Measurements from ENCODE around the gene WHRN.

The WHRN gene

DNA sequence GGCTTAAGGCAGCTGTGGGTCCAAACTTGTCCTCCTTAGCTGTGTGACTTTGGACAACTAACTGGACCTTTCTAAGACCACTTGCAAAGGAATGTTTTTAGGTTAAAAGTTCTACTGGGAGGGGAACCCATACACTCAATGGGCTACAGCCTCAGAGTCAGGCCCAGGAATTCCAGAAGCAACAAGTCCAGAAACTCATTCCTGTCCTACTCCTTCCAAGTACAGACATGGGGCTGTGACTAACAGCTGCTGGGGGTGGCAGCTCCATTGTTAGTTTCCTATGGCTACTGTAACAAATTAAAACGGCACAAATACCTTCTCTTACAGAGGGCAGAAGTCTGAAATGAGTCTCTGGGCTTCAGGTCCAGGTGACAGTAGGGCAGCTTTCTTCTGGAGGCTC is 105.1 kb downstream of the WHRN start:
- no peak for FAIRE-seq
- no peak for DNase-seq (ENCODE audit: insufficient read length)
- TF ChIP-seq POLR2AphosphoS5 (IDR thresholded peaks at IDR 0.05; ENCODE audit: low read depth, low read length) = no peak
- TF ChIP-seq POLR2A (IDR thresholded peaks at IDR 0.05; ENCODE audit: low read depth, low read length) = no peak
- TF ChIP-seq TAF1 (IDR thresholded peaks at IDR 0.05; ENCODE audit: borderline replicate concordance, low read depth, low read length) = no peak

DNA sequence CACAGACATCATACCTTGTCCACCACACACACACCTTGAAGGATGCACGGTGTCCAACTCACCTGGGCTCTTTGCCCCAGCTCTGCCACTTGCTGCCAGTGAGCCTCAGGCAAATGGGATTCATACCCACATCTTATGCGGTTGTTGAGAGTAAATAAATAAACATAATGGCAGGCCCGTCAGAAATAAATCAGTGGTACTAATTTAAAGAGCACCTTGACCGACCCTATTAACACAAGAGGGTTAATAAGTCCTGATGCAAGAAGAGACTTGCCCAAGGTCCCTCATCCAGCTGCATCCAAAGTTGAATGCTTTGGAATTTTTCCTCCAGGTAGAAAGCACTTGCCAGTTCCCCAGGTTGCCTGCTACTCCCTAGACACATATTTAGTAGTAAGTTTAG is 105.9 kb downstream of the WHRN start:
- DNase-seq (ENCODE audit: insufficient read length) (no peak), FAIRE-seq (no peak)
- no peak for TF ChIP-seq POLR2AphosphoS5 (IDR thresholded peaks at IDR 0.05; ENCODE audit: low read depth, low read length)
- TF ChIP-seq TAF1 (IDR thresholded peaks at IDR 0.05; ENCODE audit: borderline replicate concordance, low read depth, low read length) = no peak
- no peak for TF ChIP-seq POLR2A (IDR thresholded peaks at IDR 0.05; ENCODE audit: low read depth, low read length)

DNA sequence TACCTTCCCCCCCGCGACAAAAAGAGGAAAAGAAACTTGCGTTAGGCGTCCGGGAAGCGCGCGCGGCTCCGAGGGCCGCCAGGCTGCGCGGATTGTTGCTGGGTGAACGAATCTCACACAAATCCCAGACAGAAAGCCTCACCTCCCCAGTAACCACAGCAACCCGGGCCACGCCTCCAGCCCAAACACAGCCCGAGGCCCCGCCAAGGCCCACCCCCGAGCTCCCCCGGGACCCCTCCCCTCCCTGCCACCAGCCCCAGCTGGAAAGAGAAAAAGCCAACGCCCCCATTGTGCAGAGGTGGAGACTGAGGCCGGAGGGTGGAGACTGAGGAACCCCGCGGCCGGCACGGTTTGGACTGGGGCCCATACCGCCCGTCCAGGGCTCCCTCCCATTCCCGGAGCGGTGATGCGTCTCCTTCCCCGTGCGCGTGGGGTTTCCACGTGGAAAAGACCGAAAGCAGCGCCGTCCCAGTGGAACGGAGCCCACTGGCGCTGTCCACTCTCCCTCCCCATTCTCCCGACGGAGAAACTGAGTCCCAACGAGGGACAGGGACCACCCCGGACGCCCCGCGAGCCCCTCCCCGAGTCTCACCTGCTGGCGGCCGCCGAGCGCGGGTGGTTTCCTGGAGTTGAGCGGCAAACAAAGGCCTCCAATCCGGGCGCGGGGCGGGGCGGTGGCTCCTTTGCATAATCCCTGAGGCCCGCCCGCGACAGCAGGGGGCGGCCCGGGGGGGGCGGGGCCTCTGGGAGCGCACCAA is 107.2 kb downstream of the WHRN start:
- FAIRE-seq = peak; percentile 65
- DNase-seq (ENCODE audit: insufficient read length) = peak; percentile 98
- TF ChIP-seq POLR2AphosphoS5 (IDR thresholded peaks at IDR 0.05; ENCODE audit: low read depth, low read length) (peak; percentile 33; the same call in 1 of the 2 replicates), POLR2A (IDR thresholded peaks at IDR 0.05; ENCODE audit: low read depth, low read length) (peak; percentile 19; the same call in 1 of the 2 replicates), TAF1 (IDR thresholded peaks at IDR 0.05; ENCODE audit: borderline replicate concordance, low read depth, low read length) (peak; percentile 71; the same call in 1 of the 2 replicates)

DNA sequence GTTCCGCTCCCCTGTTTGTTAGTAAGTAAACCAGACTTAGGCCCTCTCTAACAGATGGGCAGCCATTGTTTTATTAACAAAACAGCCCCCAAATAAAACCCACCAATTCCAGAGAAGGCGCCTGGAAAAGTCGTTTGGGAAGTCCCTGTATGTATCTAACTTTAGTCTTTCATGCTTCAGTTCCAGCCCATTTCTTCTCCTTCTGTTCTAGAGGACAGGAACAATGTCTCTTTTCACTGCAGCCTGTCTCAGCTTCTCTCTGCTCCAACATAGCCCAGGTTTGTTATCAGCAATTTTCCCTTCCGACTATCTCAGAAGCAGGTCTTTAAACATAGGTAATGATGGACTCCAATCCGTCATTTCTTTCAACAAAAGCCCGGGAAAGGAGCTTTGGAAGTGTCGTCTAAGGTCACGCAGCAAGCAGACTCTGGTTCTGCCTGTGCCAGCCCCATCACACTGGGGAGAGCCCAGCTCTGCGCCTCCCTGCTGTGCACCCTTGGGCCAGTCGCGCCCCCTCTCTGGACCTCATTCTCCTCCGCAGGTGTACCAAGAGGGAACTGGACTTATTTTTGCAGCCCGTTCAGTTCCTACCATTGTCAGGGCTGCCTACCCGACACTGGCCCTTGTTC is 107.9 kb downstream of the WHRN start:
- no peak for DNase-seq (ENCODE audit: insufficient read length)
- TF ChIP-seq POLR2AphosphoS5 (IDR thresholded peaks at IDR 0.05; ENCODE audit: low read depth, low read length) (peak; percentile 18; the same call in 1 of the 2 replicates), TAF1 (IDR thresholded peaks at IDR 0.05; ENCODE audit: borderline replicate concordance, low read depth, low read length) (no peak), POLR2A (IDR thresholded peaks at IDR 0.05; ENCODE audit: low read depth, low read length) (0 out of 2 replicates have a peak, but pooled peaks have one; percentile 41)
- peak; percentile 76 for FAIRE-seq

DNA sequence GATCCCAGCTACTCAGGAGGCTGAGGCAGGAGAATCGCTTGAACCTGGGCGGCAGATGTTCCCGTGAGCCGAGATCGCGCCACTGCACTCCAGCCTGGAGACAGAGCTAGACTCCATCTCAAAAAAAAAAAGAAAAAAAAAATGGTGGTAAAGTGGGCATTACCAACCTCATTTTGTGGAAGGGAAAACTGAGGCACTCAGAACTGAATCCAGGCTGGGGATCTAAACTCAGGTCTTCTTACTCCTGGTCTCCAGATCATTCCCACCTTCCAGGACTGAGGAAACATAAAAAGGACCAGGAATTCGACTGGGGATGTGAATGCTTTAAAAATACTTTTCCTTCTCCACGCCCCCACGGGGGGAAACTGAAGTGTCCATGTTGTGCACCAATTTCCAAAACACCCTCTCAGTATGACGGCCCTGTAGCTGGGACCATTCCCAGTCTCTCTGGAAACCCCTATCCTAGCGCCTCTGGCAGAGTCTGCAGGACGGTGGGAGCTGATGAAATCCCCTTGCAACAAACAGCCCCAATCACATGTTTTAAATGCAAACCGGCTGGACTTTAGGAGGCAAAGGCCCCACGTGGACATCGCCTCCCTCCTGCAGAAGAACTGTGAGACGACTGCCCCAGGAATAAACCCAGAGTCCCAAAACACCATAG is 108.6 kb downstream of the WHRN start:
- DNase-seq (ENCODE audit: insufficient read length) (no peak), FAIRE-seq (peak; percentile 5)
- TF ChIP-seq POLR2A (IDR thresholded peaks at IDR 0.05; ENCODE audit: low read depth, low read length) (no peak), TAF1 (IDR thresholded peaks at IDR 0.05; ENCODE audit: borderline replicate concordance, low read depth, low read length) (no peak), POLR2AphosphoS5 (IDR thresholded peaks at IDR 0.05; ENCODE audit: low read depth, low read length) (no peak)

DNA sequence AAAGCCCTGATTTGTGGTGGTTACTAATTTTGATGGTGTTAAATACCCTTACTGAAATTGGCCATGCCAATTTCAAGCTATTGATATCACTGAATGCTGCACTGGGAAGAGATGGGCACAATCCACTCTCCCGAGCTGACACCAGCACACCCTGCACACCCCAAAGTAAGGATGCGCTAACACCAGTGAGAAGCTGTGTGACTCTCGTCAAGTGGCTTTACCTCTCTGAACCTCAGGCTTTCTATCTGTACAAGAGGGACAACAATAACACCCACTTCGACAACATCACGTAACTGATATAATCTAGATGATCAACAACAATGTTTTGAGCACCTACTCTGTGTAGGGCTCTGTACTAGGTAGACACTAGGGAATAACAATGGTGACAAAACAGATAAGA is 109.5 kb downstream of the WHRN start:
- TF ChIP-seq POLR2A (IDR thresholded peaks at IDR 0.05; ENCODE audit: low read depth, low read length) (no peak), TAF1 (IDR thresholded peaks at IDR 0.05; ENCODE audit: borderline replicate concordance, low read depth, low read length) (no peak), POLR2AphosphoS5 (IDR thresholded peaks at IDR 0.05; ENCODE audit: low read depth, low read length) (no peak)
- FAIRE-seq (no peak), DNase-seq (ENCODE audit: insufficient read length) (no peak)

DNA sequence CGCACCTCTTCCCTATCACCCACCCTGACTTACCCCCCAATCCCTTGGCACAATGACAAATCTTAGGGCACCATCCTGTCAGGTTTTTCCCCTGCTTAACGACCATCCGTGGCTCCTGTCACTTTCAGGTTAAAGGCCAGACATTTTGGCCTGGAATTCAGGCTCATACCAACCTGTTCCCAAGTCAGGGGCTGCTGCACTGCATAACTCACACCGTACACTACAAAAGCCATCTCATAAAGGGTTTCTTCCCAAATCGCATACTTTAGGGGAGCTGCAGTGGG is 110.0 kb downstream of the WHRN start:
- no peak for FAIRE-seq
- no peak for DNase-seq (ENCODE audit: insufficient read length)
- TF ChIP-seq POLR2AphosphoS5 (IDR thresholded peaks at IDR 0.05; ENCODE audit: low read depth, low read length) = no peak
- TF ChIP-seq TAF1 (IDR thresholded peaks at IDR 0.05; ENCODE audit: borderline replicate concordance, low read depth, low read length) = no peak

DNA sequence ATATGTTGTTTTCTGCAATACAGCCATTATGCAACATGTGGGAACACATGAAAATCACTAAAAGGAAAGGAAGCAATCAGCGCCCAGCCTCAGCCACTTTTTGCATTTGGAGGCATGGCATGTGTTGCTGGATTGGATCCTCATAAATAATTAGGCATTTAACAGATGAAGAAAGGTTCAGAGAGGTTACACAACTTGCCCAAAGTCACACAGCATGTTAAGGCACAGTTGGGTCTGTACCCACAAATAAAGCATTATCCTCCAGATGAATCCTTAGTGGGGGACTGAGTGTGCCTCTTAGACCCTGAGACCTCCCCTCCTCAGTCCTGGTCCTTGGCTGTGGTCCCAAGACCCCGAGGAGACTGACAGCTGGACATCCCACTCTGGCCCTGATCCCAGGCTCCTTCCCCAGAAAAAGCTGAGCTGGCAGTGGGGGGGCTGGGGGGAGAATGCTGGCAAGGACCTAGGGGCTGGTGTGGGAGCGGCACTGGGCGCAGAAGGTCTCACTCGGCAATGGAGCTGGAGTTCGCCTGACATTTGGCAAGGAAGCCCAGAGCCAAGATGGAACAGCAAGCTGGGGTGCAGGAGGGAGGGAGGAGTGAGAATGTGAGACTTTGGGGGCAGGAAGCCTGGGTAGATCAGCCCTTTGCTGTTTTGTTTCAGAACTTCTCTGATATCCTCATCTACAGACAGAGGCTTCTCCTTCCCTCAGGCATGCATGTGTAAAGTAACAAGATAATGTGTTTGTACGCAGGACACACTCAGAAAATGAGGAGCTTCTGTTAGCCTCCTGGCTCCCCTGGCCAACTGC is 110.5 kb downstream of the WHRN start:
- TF ChIP-seq TAF1 (IDR thresholded peaks at IDR 0.05; ENCODE audit: borderline replicate concordance, low read depth, low read length) (no peak), POLR2A (IDR thresholded peaks at IDR 0.05; ENCODE audit: low read depth, low read length) (no peak), POLR2AphosphoS5 (IDR thresholded peaks at IDR 0.05; ENCODE audit: low read depth, low read length) (no peak)
- DNase-seq (ENCODE audit: insufficient read length) (no peak), FAIRE-seq (no peak)

DNA sequence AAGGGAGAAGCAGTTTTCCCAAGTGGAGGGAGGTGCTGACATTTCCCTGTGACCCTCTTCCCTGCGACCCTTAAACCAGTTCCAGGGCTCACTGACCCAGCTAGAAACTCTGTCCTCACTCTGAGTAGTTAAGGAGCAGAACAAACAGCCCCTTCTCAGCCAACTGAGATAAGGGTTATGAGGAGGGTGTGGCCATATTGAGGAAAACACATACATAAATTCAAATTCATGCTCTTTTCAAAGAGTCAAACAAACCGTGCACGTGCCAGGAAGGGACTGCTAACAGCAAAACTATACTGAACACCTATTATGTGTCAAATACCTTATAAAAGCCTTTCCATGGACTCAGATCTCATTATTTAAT is 112.5 kb downstream of the WHRN start:
- FAIRE-seq = no peak
- TF ChIP-seq POLR2AphosphoS5 (IDR thresholded peaks at IDR 0.05; ENCODE audit: low read depth, low read length) (no peak), POLR2A (IDR thresholded peaks at IDR 0.05; ENCODE audit: low read depth, low read length) (no peak), TAF1 (IDR thresholded peaks at IDR 0.05; ENCODE audit: borderline replicate concordance, low read depth, low read length) (no peak)
- DNase-seq (ENCODE audit: insufficient read length) = no peak

DNA sequence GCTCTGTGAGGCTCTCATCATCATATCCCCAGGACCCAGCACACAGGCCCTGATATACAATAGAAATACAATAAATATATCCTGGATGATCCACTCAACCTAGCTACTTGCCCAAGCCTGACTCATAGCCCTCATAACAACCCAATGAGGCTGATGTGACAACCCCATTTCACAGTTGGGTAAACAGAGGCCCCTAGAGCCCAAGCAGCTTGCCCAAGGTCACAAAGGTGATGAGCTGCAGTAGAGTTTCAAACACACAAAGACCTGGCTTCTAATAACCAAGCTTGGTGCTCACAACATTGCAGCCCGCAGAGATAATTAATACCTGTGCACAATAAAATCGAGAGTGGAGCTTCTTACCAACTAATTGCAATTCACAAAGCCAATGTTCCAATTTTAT is 114.3 kb downstream of the WHRN start:
- peak; percentile 57 for FAIRE-seq
- no peak for DNase-seq (ENCODE audit: insufficient read length)
- TF ChIP-seq POLR2A (IDR thresholded peaks at IDR 0.05; ENCODE audit: low read depth, low read length) (no peak), POLR2AphosphoS5 (IDR thresholded peaks at IDR 0.05; ENCODE audit: low read depth, low read length) (no peak), TAF1 (IDR thresholded peaks at IDR 0.05; ENCODE audit: borderline replicate concordance, low read depth, low read length) (no peak)

All from GM12892 (cell line).